ENCODE measurements around the gene DET1. TPM values are rescaled to one million over a fixed set of nuclear protein-coding genes. Genes with fewer than 3 reads are reported as not detected.
"Not testable (repeated sequence)": the region's sequence is repeated elsewhere in the genome, so short reads cannot be mapped to it uniquely, and the experiment has no call there.

DET1 gene
- total RNA-seq, 3 donors from 2014 or later (not counting 1 experiment from before 2014, with no cell fraction given), result 3.9 to 5.8 (median 5.2) TPM

- H3K27me3 Mint-ChIP-seq (ENCODE audit: low read depth in 2 of 2), result no peaks in the 10 kb centered on the region
- H3K36me3 ChIP-seq (ENCODE audit: control insufficient read depth, insufficient read depth, low read length), result peaks cover 36% of the 10 kb centered on the region
- no peak overlapping the region for H3K4me3 ChIP-seq (ENCODE audit: low read length)
- no peak overlapping the region for H3K27ac Mint-ChIP-seq
- no peak for ATAC-seq
- H3K9me3 Mint-ChIP-seq, result no peaks in the 10 kb centered on the region
- intact Hi-C loops (cut with micrococcal nuclease), result no loop called here
- H3K27me3 ChIP-seq (ENCODE audit: control insufficient read depth, insufficient read depth, low read length), result no peaks in the 10 kb centered on the region
- H3K4me3 Mint-ChIP-seq, result no peak overlapping the region
- no peaks in the 10 kb centered on the region for H3K9me3 ChIP-seq (ENCODE audit: control insufficient read depth, insufficient read depth, low read length)
- 97% methylated on average over 3 of the region's 5 CpGs for WGBS (ENCODE audit: insufficient coverage)
- H3K36me3 Mint-ChIP-seq, result no peaks in the 10 kb centered on the region
- no peak overlapping the region for H3K27ac ChIP-seq (ENCODE audit: low read length)
- peaks cover 0 to 3% of the 10 kb centered on the region in 2 donors for H3K4me1 Mint-ChIP-seq
- H3K4me1 ChIP-seq (ENCODE audit: control insufficient read depth, insufficient read depth, low read length), result no peaks in the 10 kb centered on the region
- no peak for DNase-seq
- TF ChIP-seq CTCF (IDR thresholded peaks at IDR 0.05), result no peak
These were observed 68.6 kb downstream of the DET1 start for GRCh38 chr15:88477904-88478303.

DNA sequence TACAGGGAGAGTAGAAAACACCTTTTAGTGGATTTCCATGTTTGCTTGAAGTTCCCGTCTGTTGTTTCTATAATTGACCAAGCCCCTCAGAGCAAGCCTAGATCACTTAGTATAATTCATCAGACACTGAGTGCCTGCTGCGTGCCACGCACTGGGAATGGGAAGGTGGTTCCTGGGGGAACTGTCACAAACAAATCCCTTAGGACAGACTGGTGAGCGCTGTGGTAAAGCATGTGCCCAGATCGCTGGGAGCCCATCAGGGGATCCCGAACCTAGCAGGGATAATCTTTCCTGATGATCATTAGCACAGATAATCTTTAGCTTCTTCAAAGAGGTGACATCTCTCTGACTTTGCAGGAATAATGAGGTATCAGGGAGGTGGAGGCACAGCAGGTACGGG, 69.4 kb downstream of the DET1 start:
- no peak overlapping the region for H3K27ac ChIP-seq (ENCODE audit: low read length)
- ATAC-seq (no peak), DNase-seq (no peak)
- no peak for TF ChIP-seq CTCF (IDR thresholded peaks at IDR 0.05)
- no peaks in the 10 kb centered on the region for H3K27me3 Mint-ChIP-seq (ENCODE audit: low read depth in 2 of 2)
- H3K4me3 ChIP-seq (ENCODE audit: low read length), result no peak overlapping the region
- no peak overlapping the region for H3K4me3 Mint-ChIP-seq
- over 99% methylated on average over 7 of the region's 7 CpGs for WGBS (ENCODE audit: insufficient coverage)
- no peaks in the 10 kb centered on the region for H3K9me3 ChIP-seq (ENCODE audit: control insufficient read depth, insufficient read depth, low read length)
- peaks cover 42% of the 10 kb centered on the region for H3K36me3 ChIP-seq (ENCODE audit: control insufficient read depth, insufficient read depth, low read length)
- H3K36me3 Mint-ChIP-seq, result peaks cover 3% of the 10 kb centered on the region
- no peaks in the 10 kb centered on the region for H3K4me1 ChIP-seq (ENCODE audit: control insufficient read depth, insufficient read depth, low read length)
- peaks cover 2 to 3% of the 10 kb centered on the region in 2 donors for H3K4me1 Mint-ChIP-seq
- no peak overlapping the region for H3K27ac Mint-ChIP-seq
- intact Hi-C loops (cut with micrococcal nuclease), result no loop called here
- H3K27me3 ChIP-seq (ENCODE audit: control insufficient read depth, insufficient read depth, low read length), result no peaks in the 10 kb centered on the region
- H3K9me3 Mint-ChIP-seq, result no peaks in the 10 kb centered on the region

GRCh38 chr15:88476635-88477060, 69.8 kb downstream of the DET1 start:
- no peaks in the 10 kb centered on the region for H3K9me3 Mint-ChIP-seq

GRCh38 chr15:88473661-88474293, 72.7 kb downstream of the DET1 start:
- H3K27me3 ChIP-seq (ENCODE audit: control insufficient read depth, insufficient read depth, low read length); intact Hi-C loops (cut with micrococcal nuclease); H3K4me3 ChIP-seq (ENCODE audit: low read length); H3K9me3 ChIP-seq (ENCODE audit: control insufficient read depth, insufficient read depth, low read length); H3K36me3 Mint-ChIP-seq; H3K27me3 Mint-ChIP-seq (ENCODE audit: low read depth in 2 of 2); H3K27ac ChIP-seq (ENCODE audit: low read length); DNase-seq; H3K4me1 ChIP-seq (ENCODE audit: control insufficient read depth, insufficient read depth, low read length); H3K27ac Mint-ChIP-seq; H3K9me3 Mint-ChIP-seq; H3K4me1 Mint-ChIP-seq; H3K4me3 Mint-ChIP-seq; ATAC-seq: not testable (repeated sequence)
- WGBS (ENCODE audit: insufficient coverage), result 100% methylated on average over 4 of the region's 4 CpGs
- H3K36me3 ChIP-seq (ENCODE audit: control insufficient read depth, insufficient read depth, low read length), result peaks cover 44% of the 10 kb centered on the region

More at GRCh38 chr15:88476635-88477060, 69.8 kb downstream of the DET1 start:
- TF ChIP-seq CTCF (IDR thresholded peaks at IDR 0.05), result no peak
- Mint-ChIP-seq H3K4me3 (no peak overlapping the region), H3K27ac (no peak overlapping the region), H3K4me1 (peaks cover 3 to 7% of the 10 kb centered on the region in 2 donors), H3K27me3 (ENCODE audit: low read depth in 2 of 2) (no peaks in the 10 kb centered on the region), H3K36me3 (peaks cover 8% of the 10 kb centered on the region)
- intact Hi-C loops (cut with micrococcal nuclease), result no loop called here
- Histone ChIP-seq H3K27me3 (ENCODE audit: control insufficient read depth, insufficient read depth, low read length) (no peaks in the 10 kb centered on the region), H3K27ac (ENCODE audit: low read length) (no peak overlapping the region), H3K9me3 (ENCODE audit: control insufficient read depth, insufficient read depth, low read length) (no peaks in the 10 kb centered on the region), H3K4me1 (ENCODE audit: control insufficient read depth, insufficient read depth, low read length) (no peaks in the 10 kb centered on the region), H3K36me3 (ENCODE audit: control insufficient read depth, insufficient read depth, low read length) (peaks cover 43% of the 10 kb centered on the region), H3K4me3 (ENCODE audit: low read length) (no peak overlapping the region)
- DNase-seq (peak in 1 of 2 donors; percentile 53), ATAC-seq (no peak)
- 82% methylated on average over 8 of the region's 8 CpGs for WGBS (ENCODE audit: insufficient coverage)

Data from natural killer cell (primary cell).